Panc1 (cell line): ENCODE results near the gene BAX. TPM values are rescaled to one million over a fixed set of nuclear protein-coding genes. Genes with fewer than 3 reads are reported as not detected.

Experiments
- ATAC-seq: fragments of 200-7000 bp; cut with Tn5 transposase; 2 replicates; pipeline ENCODE4 v1.9.1; 2020; ENCODE audit warnings: mild to moderate bottlenecking, moderate library complexity
- BruUV-seq: library from RNA; stranded (reverse); fragments of 400-500 nt; replicated peaks from 2 replicates; lab custom pipeline; 2021; lab: Mats Ljungman, UMichigan
- CTCF ChIA-PET: fragments of 300-600 bp; sonication (Branson Sonifier 250); formaldehyde crosslinking; loops from one replicate; lab custom pipeline; 2022; ENCODE audit warnings: antibody characterized with exemption; lab: Charles Lee
- POLR2A ChIA-PET: fragments of 300-600 bp; sonication (Branson Sonifier 250); formaldehyde crosslinking; loops from one replicate; lab custom pipeline; 2022; ENCODE audit warnings: antibody characterized with exemption; lab: Charles Lee
- DNase-seq: peaks from one replicate; pipeline ENCODE4 v3.0.0-alpha.2; 2010; ENCODE audit warnings: low read depth, low spot score
- H3K27ac ChIP-seq: 2 replicates; pipeline ENCODE4 v1.5.1; 2011; ENCODE audit warnings: mild to moderate bottlenecking, low read length, inconsistent platforms
- H3K27me3 ChIP-seq: fragments of 200-500 bp; sonication (Bioruptor generic); 2 replicates; pipeline ENCODE4 v1.6.0; 2014; ENCODE audit warnings: low read length, inconsistent platforms; ENCODE audit not compliant: control insufficient read depth, insufficient read depth
- H3K36me3 ChIP-seq: fragments of 200-500 bp; sonication (Bioruptor generic); 2 replicates; pipeline ENCODE4 v1.5.1; 2014; ENCODE audit warnings: inconsistent platforms, mild to moderate bottlenecking, low read length, moderate library complexity; ENCODE audit not compliant: control insufficient read depth, insufficient read depth
- H3K4me1 ChIP-seq: 2 replicates; pipeline ENCODE4 v1.5.1; 2011; ENCODE audit warnings: inconsistent platforms, mild to moderate bottlenecking, low read length, moderate library complexity; ENCODE audit not compliant: control insufficient read depth, insufficient read depth
- H3K4me3 ChIP-seq, 2 experiments: 2 replicates each; pipeline ENCODE4 v1.5.1; 2011 to 2012; ENCODE audit warnings: low read depth in 2 of 2, low read length in 2 of 2, mild to moderate bottlenecking in 2 of 2, inconsistent platforms in 1 of 2, moderate library complexity in 1 of 2
- H3K9me3 ChIP-seq: fragments of 200-500 bp; sonication (Bioruptor generic); 2 replicates; pipeline ENCODE4 v1.5.1; 2014; ENCODE audit warnings: low read depth, mild to moderate bottlenecking, inconsistent platforms, low read length, moderate library complexity; ENCODE audit not compliant: control insufficient read depth, insufficient read depth
- POLR2AphosphoS5 ChIP-seq: IDR thresholded peaks from 2 replicates; pipeline ENCODE4 v1.6.1; 2012; ENCODE audit warnings: mild to moderate bottlenecking, low read depth, low read length, moderate library complexity
- SIN3A ChIP-seq: IDR thresholded peaks from 2 replicates; pipeline ENCODE4 v1.6.1; 2012; ENCODE audit warnings: low read depth, mild to moderate bottlenecking, low read length, moderate library complexity, borderline replicate concordance; ENCODE audit not compliant: insufficient read depth
- TCF7L2 ChIP-seq: IDR thresholded peaks from 2 replicates; pipeline ENCODE4 v1.6.1; 2011; ENCODE audit warnings: mild to moderate bottlenecking, low read depth, low read length, inconsistent platforms
- in situ Hi-C: cut with HindIII; loops from 2 replicates; pipeline ENCODE4 v1.10.0; 2016; ENCODE audit warnings: low sequenced_read_pairs, low pct_unique_long_range_greater_than_20kb
- intact Hi-C: fragments of 100-400 bp; cut with micrococcal nuclease; formaldehyde crosslinking; loops from one replicate; pipeline ENCODE4 v1.10.0; 2022; ENCODE audit not compliant: unreplicated experiment
- total RNA-seq: library from RNA; stranded (reverse); gene quantifications from one replicate; pipeline ENCODE4 v1.2.1, GENCODE V29; 2021; ENCODE audit not compliant: unreplicated experiment
- TF ChIP-seq, protein P1 (sequence below): fragments of 450-650 bp; IDR thresholded peaks from 2 replicates; pipeline ENCODE4 v1.5.1; 2017; ENCODE audit warnings: mild to moderate bottlenecking
- TF ChIP-seq, protein P2 (sequence below), 2 experiments: IDR thresholded peaks; 2 replicates each; pipeline ENCODE4 v1.6.1; 2011 to 2012; ENCODE audit warnings: low read depth in 2 of 2, control low read depth in 1 of 2, low read length in 1 of 2, mild to moderate bottlenecking in 1 of 2, moderate library complexity in 1 of 2; ENCODE audit not compliant: insufficient read depth in 1 of 2

BAX gene
- total RNA-seq, 1 experiment from 2014 or later, result 100 TPM

DNA sequence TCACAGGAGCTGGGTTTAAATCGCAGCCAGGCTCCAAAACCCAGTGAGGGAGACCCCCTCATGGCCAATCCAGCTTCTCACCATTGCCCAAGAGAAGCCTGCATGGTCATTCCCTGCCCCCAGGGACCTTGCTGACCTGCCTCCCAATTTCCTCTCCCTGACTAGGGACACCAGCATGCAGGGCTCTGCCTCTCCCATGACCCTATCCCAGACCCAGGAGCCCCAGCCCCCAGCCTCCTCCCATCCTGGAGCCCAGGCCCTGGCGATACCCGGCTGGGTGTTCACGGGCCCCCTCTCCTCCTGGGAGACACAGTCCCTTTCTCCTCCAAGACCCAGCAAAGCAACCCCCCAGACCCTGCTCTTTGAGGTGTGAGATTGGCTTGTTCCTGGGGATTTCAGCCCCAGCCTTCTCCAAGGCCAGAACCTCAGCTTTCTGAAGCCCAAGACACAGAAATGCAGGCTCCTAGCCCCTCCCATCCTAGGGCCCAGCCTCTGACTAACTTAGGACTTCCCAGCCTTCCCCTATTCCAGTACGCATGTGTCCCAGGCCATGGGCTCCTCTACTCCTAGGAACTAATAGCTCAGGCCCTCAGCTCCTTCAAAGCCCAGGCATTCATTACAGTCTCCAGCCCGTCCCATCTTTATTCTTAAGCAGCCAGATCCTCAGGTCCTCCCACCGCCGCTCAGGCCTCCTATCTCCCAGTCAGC lies 37.4 kb downstream of the BAX start:
- Histone ChIP-seq H3K27ac (peak overlapping the region; percentile 85), H3K36me3 (peaks cover 8% of the 10 kb centered on the region; the same call in 1 of the 2 replicates), H3K27me3 (no peaks in the 10 kb centered on the region), H3K4me3 (peak overlapping the region; percentile 79 to 96), H3K9me3 (no peaks in the 10 kb centered on the region), H3K4me1 (no peaks in the 10 kb centered on the region)
- ATAC-seq (peak; percentile 37; the same call in 1 of the 2 replicates), DNase-seq (no peak)
- CTCF ChIA-PET, result interaction anchor here (0.6 kb wide), 2 partner anchors 13 to 152 kb away, joined by 3 to 7 read pairs; no protein-coding TSS in a partner anchor
- TF ChIP-seq, protein P1, sequence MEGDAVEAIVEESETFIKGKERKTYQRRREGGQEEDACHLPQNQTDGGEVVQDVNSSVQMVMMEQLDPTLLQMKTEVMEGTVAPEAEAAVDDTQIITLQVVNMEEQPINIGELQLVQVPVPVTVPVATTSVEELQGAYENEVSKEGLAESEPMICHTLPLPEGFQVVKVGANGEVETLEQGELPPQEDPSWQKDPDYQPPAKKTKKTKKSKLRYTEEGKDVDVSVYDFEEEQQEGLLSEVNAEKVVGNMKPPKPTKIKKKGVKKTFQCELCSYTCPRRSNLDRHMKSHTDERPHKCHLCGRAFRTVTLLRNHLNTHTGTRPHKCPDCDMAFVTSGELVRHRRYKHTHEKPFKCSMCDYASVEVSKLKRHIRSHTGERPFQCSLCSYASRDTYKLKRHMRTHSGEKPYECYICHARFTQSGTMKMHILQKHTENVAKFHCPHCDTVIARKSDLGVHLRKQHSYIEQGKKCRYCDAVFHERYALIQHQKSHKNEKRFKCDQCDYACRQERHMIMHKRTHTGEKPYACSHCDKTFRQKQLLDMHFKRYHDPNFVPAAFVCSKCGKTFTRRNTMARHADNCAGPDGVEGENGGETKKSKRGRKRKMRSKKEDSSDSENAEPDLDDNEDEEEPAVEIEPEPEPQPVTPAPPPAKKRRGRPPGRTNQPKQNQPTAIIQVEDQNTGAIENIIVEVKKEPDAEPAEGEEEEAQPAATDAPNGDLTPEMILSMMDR, result no peak
- TF ChIP-seq SIN3A (no peak), POLR2AphosphoS5 (no peak), TCF7L2 (no peak)
- TF ChIP-seq, protein P2, sequence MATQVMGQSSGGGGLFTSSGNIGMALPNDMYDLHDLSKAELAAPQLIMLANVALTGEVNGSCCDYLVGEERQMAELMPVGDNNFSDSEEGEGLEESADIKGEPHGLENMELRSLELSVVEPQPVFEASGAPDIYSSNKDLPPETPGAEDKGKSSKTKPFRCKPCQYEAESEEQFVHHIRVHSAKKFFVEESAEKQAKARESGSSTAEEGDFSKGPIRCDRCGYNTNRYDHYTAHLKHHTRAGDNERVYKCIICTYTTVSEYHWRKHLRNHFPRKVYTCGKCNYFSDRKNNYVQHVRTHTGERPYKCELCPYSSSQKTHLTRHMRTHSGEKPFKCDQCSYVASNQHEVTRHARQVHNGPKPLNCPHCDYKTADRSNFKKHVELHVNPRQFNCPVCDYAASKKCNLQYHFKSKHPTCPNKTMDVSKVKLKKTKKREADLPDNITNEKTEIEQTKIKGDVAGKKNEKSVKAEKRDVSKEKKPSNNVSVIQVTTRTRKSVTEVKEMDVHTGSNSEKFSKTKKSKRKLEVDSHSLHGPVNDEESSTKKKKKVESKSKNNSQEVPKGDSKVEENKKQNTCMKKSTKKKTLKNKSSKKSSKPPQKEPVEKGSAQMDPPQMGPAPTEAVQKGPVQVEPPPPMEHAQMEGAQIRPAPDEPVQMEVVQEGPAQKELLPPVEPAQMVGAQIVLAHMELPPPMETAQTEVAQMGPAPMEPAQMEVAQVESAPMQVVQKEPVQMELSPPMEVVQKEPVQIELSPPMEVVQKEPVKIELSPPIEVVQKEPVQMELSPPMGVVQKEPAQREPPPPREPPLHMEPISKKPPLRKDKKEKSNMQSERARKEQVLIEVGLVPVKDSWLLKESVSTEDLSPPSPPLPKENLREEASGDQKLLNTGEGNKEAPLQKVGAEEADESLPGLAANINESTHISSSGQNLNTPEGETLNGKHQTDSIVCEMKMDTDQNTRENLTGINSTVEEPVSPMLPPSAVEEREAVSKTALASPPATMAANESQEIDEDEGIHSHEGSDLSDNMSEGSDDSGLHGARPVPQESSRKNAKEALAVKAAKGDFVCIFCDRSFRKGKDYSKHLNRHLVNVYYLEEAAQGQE (IDR thresholded peaks at IDR 0.05; ENCODE audit: insufficient read depth in 1 of 2, low read depth in 2 of 2, low read length in 1 of 2), result no peak
- no TSS peak for BruUV-seq
- POLR2A ChIA-PET, result interaction anchor here (0.5 kb wide), 1 partner anchor 160 kb away, joined by 10 read pairs; no protein-coding TSS in a partner anchor
- intact Hi-C loops, result no loop called here
- in situ Hi-C loops, result no loop called here

DNA sequence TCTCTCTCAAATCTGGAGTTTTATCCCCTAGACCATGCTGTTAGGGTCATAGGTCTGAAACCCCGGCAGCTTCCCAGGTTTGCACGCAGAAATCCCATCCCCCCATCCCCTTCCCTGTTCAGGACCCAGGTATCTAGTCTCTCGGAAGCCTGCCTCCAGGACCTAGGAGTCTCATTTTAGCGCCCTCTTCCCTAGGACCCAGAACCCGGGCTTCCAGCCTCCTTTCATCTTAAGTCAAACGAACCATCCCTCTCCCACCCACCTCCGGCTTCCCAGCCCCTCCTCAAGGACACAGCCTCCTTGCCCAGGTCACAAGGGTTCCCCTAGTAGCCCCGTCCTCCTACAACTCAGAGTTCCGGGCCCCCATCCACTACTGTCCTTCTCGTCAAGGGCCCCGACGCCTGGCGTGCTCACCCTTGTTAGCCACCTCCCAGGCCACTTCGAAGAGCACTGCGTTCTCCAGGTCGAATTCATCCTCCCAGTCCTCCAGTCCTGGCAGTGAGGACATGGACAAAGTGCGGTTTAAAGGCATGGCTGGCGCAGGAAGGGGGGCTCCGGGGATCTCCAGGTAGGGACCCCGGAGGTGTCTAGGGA lies 38.0 kb downstream of the BAX start:
- peaks cover 8% of the 10 kb centered on the region; the same call in 1 of the 2 replicates for H3K36me3 ChIP-seq
- POLR2A ChIA-PET, result interaction anchor here (0.6 to 0.7 kb wide), 3 partner anchors 184 to 1343 kb away, joined by 3 to 4 read pairs (median 4); no protein-coding TSS in a partner anchor

More for the DNA sequence above, 38.0 kb downstream of the BAX start:
- TF ChIP-seq SIN3A (no peak), TCF7L2 (no peak), POLR2AphosphoS5 (no peak)
- TF ChIP-seq, protein P1, result no peak
- TF ChIP-seq, protein P2 (IDR thresholded peaks at IDR 0.05; ENCODE audit: insufficient read depth in 1 of 2, low read depth in 2 of 2, low read length in 1 of 2), result no peak
- intact Hi-C loops (no loop called here), in situ Hi-C loops (no loop called here)
- Histone ChIP-seq H3K4me3 (peak overlapping the region; percentile 79 to 96), H3K4me1 (no peaks in the 10 kb centered on the region), H3K27ac (peak overlapping the region; percentile 85), H3K9me3 (no peaks in the 10 kb centered on the region), H3K27me3 (no peaks in the 10 kb centered on the region)
- DNase-seq, result no peak
- no TSS peak for BruUV-seq
- ATAC-seq, result peak; percentile 4; the same call in 1 of the 2 replicates
- CTCF ChIA-PET, result interaction anchor here (0.5 to 1.5 kb wide), 6 partner anchors 14 to 707 kb away, joined by 3 to 11 read pairs (median 4); no protein-coding TSS in a partner anchor
